ENCODE measurements around the gene HSPA1L.
A peak's percentile ranks its signal among the peaks of the same experiment; 100 is the strongest.
"Not testable (repeated sequence)": the region's sequence is repeated elsewhere in the genome, so short reads cannot be mapped to it uniquely, and the experiment has no call there.

The HSPA1L gene

GRCh38 chr6:31837369-31838113, 22.5 kb upstream of the HSPA1L start:
- DNase-seq = no peak

- DNase-seq = no peak
Measured at GRCh38 chr6:31836474-31837368, 21.6 kb upstream of the HSPA1L start.

- DNase-seq = no peak
Measured at GRCh38 chr6:31836047-31836473, 21.0 kb upstream of the HSPA1L start.

GRCh38 chr6:31834367-31835250, 19.5 kb upstream of the HSPA1L start:
- peak; percentile 37 to 94 (median 82) for DNase-seq

GRCh38 chr6:31831350-31832215, 16.5 kb upstream of the HSPA1L start:
- peak in 6 of 58 donors; percentile 9 to 37 (median 27) for DNase-seq

GRCh38 chr6:31830886-31831335, 15.8 kb upstream of the HSPA1L start:
- DNase-seq = peak in 4 of 58 donors; percentile 20 to 57 (median 42)

- peak in 16 of 58 donors; percentile 2 to 81 (median 37) for DNase-seq
Measured at GRCh38 chr6:31829633-31830283, 14.7 kb upstream of the HSPA1L start.

- peak; percentile 92 to 100 (median 99) for DNase-seq
Measured at GRCh38 chr6:31827286-31828079, 12.4 kb upstream of the HSPA1L start, which contains the start of gene HSPA1B. HSPA1B (plus strand) TSS chr6:31827738; CDS start chr6:31827951, 213 bp downstream.

- DNase-seq = peak in 45 of 58 donors; percentile 34 to 90 (median 72)
Measured at GRCh38 chr6:31826793-31827285, 11.8 kb upstream of the HSPA1L start.

- no peak for DNase-seq
Measured at GRCh38 chr6:31825553-31825952, 10.5 kb upstream of the HSPA1L start.

GRCh38 chr6:31823592-31824196, 8.6 kb upstream of the HSPA1L start:
- DNase-seq = not testable (repeated sequence)

- peak in 55 of 58 donors; percentile 19 to 87 (median 72) for DNase-seq
Measured at GRCh38 chr6:31822036-31822821, 7.1 kb upstream of the HSPA1L start.

- peak in 47 of 58 donors; percentile 15 to 84 (median 61) for DNase-seq
Measured at GRCh38 chr6:31821301-31822035, 6.4 kb upstream of the HSPA1L start.

- not testable (repeated sequence) for DNase-seq
Measured at GRCh38 chr6:31820399-31820798, 5.3 kb upstream of the HSPA1L start.

GRCh38 chr6:31819871-31820299, 4.8 kb upstream of the HSPA1L start:
- DNase-seq = no peak

- DNase-seq = peak in 19 of 58 donors; percentile 14 to 71 (median 48)
Measured at GRCh38 chr6:31817929-31818511, 2.9 kb upstream of the HSPA1L start.
